ENCODE results near the gene NEMP1.
"Not testable (repeated sequence)": the region's sequence is repeated elsewhere in the genome, so short reads cannot be mapped to it uniquely, and the experiment has no call there.

NEMP1 gene

DNA sequence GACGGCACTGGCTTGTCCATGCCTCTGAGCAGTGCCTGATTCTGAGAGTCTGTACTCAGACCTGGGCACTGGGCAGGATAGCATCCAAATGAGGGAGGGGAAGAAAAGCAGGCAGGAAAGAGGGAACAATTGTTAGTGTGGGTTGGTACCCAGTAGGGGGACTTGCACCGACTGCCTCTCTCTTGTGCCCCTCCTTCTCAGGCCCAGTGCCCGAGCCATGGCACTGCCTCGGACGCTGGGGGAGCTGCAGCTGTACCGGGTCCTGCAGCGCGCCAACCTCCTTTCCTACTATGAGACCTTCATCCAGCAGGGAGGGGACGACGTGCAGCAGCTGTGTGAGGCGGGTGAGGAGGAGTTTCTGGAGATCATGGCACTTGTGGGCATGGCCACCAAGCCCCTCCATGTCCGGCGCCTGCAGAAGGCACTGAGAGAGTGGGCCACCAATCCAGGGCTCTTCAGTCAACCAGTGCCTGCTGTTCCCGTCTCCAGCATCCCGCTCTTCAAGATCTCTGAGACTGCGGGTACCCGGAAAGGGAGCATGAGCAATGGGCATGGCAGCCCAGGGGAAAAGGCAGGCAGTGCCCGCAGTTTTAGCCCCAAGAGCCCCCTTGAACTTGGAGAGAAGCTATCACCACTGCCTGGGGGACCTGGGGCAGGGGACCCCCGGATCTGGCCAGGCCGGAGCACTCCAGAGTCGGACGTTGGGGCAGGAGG, 12.5 kb upstream of the NEMP1 start:
- no peak for DNase-seq

- no peak for DNase-seq
Observed at GRCh38 chr12:57090490-57090889, 11.9 kb upstream of the NEMP1 start.

GRCh38 chr12:57089271-57090245, 11.0 kb upstream of the NEMP1 start:
- no peak for DNase-seq

DNA sequence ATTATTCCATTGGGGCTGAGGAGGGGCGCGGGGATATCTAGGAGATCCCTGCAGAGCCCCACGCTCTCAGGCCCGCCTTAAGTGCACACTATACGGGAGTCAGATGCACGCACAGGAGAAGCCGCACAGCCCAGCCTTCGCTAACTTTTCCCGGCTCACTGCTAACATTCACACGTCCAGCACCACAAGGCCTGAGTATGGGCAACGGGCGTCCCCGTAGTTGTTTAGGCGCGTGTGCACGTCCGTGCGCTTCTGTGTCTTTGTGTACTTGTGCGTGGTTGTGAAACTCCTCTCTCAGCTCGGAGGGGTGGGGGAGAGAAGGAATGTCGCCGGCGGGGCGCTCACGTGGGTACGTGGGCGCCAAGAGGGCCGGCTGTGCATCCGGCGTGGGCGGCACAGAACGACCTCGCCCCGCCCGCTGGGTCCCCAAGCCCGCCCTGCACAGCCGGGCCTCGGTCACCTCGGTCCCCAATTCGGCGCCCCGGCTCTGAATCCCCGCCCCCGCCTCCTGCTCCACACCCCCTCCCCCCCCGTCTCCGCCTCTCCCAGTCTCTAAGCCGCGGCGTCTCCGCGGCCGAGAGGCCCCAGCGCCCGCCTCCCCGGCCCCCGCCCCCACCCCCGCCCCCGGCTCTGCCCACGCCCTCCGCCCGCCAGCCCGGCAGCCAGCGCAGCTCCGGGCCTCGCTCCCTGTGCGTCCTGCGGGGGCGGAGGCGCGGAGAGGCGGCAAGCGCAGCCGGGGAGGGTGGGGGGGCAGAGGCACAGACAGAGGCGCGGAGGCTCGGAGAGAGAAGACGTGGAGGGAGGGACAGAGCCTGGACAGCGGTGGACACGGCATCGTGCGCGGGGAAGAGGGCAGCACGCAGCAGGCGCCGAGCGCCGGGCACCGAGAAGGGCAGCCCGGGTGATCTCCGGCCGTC, 10.0 kb upstream of the NEMP1 start, which contains the start of gene NAB2:
Gene NAB2 (plus strand): TSS at position 761 of the 917 bp plus-strand sequence. CDS start 158 bp downstream, outside the sequence.
- DNase-seq: peak; percentile 75

- peak; percentile 47 for DNase-seq
Observed at GRCh38 chr12:57087691-57088353, 9.2 kb upstream of the NEMP1 start.

GRCh38 chr12:57087010-57087690, 8.6 kb upstream of the NEMP1 start:
- peak; percentile 32 for DNase-seq

DNA sequence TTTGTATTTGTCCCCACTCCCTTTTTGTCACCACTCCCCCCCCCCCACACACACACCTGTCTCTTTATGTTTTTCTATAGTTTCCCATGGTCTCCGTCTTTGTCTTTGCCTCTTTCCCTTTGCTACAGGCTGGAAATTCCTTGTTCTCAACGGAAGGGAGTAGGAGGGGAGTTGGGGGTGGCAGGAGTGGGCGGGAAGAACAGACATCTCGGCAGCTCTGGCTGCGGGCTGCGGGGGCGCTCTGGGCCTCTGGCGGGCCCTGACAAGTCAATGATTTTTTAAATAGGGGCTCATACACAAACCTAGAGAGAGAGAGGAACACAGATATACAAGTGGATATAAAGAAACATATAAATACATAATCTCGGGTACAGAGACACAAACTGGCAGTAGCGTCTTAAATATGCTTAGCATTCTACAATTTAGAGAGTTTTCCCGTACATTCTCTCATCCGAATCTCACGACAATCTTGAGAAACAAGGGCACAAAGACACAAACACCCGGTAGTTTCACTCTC, 8.0 kb upstream of the NEMP1 start:
- DNase-seq: peak; percentile 56

GRCh38 chr12:57085999-57086492, 7.5 kb upstream of the NEMP1 start:
- no peak for DNase-seq

DNA sequence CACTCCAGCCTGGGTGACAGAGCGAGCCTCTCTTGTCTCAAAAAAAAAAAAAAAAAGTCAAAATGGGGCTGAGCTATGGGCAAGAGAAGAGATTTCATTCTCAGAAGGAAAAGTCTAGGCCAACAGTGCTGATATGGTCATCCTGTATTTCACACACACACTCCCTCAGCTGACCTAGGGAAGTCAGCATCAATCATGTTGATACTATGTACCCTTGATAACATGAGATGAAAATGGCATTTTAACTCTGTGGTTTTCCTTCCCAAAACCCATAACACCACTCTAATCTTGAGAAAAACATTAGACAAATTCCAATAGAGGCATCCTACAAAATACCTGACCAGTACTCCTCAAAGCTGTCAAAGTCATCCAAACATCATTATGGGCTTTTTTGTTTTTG, 2.3 kb upstream of the NEMP1 start:
- DNase-seq: no peak

GRCh38 chr12:57079821-57080220, 1.2 kb upstream of the NEMP1 start:
- DNase-seq: no peak

DNA sequence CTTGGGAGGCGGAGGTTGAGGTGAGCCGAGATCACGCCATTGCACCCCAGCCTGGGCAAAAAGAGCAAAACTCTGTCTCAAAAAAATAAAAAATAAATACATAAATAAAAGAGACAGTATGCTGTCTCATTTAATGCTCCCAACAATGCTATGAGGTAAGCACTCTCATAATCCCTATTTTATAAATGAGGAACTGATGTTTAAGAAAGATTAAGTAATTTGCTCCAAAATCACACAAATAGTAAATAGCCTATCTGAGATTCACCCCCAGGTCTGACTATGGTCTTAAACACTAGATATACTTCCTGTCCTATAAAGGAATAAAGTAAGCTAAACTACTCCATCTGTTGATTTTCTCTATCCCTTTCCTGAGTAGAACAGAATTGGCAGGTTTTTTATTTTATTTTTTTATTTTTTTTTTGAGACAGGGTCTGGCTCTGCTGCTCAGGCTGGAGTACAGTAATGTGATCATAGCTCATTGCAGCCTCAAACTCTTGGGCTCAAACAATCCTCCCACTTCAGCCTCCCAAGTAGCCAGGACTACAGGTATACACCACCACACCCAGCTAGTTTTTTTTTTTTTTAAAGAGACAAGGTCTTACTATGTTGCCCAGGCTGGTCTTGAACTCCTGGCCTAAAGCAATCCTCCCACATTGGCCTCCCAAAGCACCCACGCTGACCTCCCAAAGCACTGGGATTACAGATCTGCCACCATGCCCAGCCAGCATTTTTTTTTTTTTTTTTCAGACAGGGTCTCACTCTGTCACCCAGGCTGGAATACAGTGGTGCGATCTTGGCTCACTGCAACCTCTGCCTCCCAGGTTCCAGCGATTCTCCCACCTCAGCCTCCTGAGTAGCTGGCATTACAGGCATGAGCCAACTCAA, 4.8 kb downstream of the NEMP1 start:
- not testable (repeated sequence) for DNase-seq

DNA sequence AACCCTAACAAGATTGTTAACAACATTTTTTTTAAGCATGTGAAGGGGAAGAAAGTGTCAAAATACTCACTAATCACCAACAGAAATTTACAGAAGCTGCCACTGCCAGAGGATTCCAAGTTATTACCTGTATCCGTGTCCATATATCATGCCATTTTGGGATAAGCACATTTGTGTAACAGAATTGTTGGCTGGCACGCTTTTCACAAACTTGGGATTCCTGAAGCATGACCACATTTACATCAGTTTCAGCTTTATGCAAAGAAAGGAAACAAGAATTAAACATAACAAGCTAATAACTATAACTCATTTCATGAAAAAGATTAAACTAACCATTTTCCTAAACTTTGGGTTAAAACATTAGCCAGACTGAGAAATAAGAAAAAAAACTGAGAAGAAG, 5.9 kb downstream of the NEMP1 start:
- no peak for DNase-seq

DNA sequence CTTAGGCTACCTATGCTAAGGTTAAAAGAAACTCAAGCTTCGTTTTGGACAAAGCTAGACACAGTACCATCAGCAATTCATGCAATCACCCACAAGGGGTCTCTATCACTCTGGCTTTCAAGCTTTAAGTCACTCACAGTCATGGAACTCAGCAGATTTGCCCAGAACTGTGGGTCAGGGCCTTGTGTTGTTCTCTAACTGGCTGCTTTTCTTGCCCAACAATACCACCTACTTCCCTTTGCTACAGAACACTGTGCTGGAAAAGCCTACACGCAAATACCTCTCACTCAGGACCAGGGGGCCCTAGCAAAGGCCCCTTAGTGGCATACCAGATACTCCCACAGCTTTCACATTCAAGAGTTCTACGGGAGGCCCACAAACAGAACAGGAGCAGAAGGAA, 9.1 kb downstream of the NEMP1 start:
- DNase-seq: peak; percentile 70

DNA sequence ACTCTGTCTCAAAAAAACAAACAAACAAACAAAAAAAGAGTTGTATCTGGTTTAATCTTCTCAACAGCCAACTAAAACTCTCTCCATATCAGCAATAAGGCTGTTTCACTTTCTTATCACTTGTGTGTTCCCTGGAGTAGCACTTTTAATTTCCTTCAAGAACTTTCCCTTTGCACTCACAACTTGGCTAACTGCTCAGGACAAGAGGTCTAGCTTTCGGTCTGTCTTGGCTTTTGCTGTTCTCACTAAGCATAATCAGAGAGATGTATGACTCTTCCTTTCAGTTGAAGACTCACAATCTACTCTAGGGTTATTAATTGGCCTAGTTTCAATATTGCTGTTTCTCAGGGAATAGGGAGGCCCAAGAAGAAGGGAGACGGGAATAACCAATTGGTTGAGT, 12.3 kb downstream of the NEMP1 start:
- DNase-seq: no peak

DNA sequence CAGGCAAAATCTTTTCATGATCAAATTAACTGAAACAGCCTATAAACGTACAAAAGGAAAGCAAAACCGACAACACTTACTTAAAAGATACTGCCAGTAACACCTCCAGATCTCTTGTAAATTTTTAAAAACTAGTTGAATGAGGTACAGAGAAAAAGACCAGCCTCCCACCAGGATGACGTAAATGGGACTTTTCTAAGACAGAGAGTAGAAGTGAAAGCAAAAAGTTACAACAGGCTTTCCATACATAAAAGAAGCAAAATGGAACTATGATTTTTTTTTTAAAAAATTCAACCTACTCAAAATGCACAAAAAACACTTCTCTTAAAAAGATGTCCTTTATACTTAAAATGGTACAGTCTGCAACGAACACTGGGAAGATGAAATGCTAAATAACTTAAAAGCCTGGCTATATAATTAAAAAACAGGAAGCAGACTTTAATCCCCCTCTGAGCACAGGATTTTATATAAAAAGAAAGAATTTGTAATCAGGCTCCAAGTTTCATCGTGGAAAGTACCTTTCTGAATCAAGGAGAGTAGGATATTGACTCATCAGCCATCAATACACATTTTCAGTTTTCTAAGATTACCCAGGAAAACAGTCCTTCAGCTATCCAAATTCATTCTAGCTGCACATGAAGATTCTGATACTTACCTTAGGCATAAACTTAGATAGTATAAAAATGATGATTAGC, 14.5 kb downstream of the NEMP1 start:
- no peak for DNase-seq

DNA sequence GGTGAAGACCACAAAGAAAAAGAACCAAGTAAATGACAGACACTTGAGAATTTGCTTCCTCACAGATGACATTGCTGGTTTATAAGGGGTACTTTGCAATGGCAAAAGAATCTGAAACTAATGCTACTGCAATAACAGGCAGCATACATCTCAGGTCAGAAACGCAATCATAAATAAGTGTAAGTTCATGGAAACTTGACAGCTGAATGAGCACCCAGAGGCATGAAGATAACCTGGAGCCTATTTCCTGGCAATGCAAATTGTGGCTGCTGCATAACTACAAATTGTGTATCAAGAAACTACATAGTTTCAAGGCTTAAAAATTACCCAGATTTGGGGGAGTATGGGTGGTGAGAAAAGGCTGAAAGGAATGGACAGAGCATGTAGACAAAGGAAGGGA, 20.1 kb downstream of the NEMP1 start:
- DNase-seq: no peak

GRCh38 chr12:57057067-57057751, 21.4 kb downstream of the NEMP1 start:
- DNase-seq: no peak

- DNase-seq: no peak
Observed at GRCh38 chr12:57055824-57056223, 22.8 kb downstream of the NEMP1 start.

- DNase-seq: not testable (repeated sequence)
Observed at GRCh38 chr12:57053901-57054300, 24.7 kb downstream of the NEMP1 start.

All from NCI-H1694 treated with DMSO at 0.1 percent for 48 hours (cell line).